ENCODE measurements around the gene NXNL1.
A peak's percentile ranks its signal among the peaks of the same experiment; 100 is the strongest.

Gene NXNL1

DNA sequence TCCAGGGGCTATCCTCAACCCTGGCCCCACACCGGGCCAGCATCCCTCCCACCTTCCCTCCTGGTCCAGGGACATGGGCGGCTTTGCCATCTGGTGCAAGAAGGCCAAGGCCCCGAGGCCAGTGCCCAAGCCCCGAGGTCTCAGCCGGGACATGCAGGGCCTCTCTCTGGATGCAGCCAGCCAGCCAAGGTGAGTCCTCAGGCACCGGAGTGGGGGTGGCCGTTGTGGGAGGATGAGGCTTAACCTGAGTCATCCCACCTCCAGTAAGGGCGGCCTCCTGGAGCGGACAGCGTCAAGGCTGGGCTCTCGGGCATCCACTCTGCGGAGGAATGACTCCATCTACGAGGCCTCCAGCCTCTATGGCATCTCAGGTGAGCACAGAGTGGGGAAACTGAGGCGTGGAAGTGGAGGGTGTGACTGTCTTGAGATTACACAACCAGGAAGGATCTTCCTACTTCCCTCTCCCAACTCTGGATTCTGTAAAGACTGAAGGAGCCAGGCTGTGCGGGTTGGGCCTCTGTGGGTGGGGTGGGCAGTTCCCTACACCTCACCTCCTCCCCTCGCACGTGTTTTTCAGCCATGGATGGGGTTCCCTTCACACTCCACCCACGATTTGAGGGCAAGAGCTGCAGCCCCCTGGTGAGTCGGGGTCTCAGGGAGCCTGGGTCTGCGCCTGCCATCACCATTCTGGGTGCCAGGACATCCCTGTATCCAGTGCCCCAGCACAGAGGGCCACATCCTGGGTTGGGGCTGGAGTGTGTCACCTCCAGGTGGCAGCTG, 37.1 kb downstream of the NXNL1 start:
- Histone ChIP-seq H3K4me1 (ENCODE audit: insufficient read depth, low read length) (peaks cover 6% of the 10 kb centered on the region), H3K27ac (ENCODE audit: low read depth, low read length) (no peak overlapping the region), H3K9ac (ENCODE audit: low read length) (no peak overlapping the region), H3K27me3 (ENCODE audit: control insufficient read depth in 1 of 2, insufficient read depth in 2 of 2, low read length in 2 of 2) (no peaks in the 10 kb centered on the region), H3K36me3 (ENCODE audit: insufficient read depth, low read length) (no peaks in the 10 kb centered on the region), H3K9me3 (ENCODE audit: low read length) (no peaks in the 10 kb centered on the region), H3K4me3 (ENCODE audit: low read depth in 1 of 2, low read length in 2 of 2) (no peak overlapping the region)

DNA sequence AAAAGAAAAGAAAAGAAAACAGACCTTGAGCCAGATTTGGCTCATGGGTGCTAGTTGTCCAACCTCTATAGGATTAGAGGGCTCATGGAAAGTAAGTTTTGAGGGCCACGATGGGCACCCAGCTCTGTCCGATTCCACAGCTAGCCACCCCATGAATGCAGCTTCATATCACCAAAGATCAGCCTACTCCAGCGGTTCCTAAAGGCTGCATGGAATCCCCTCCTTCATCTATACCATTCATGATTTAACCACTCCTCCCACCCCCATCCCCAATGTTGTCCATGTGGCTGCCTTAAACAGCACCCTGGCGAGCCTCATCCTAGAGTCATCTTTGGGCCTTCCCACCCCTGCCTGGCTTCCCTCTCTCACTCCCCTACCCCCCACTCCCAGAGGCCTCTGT, 38.8 kb downstream of the NXNL1 start:
- no peaks in the 10 kb centered on the region for H3K36me3 ChIP-seq (ENCODE audit: insufficient read depth, low read length)

DNA sequence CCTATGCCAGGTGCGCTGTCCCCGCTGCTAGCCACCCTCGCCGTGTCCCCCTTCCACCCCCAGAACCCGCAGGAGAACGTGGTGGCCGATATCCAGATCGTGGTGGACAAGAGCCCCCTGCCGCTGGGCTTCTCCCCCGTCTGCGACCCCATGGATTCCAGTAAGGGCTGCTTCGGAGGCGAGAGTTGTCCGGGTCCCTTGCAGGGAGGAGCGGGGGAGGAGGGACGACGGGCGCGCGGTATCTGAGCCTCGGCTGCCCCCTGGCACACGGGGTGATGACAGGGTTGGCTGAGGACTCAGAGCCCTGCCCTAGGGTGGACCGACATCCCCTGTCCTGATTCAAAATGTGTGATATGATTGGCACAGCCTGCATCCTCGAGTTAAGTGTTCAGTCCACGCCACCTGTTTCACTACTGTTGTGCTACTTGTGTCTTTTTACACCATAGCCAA, 40.2 kb downstream of the NXNL1 start:
- H3K9me3 ChIP-seq (ENCODE audit: low read length) = no peaks in the 10 kb centered on the region
- peak overlapping the region; percentile 68 to 86 for H3K4me3 ChIP-seq (ENCODE audit: low read depth in 1 of 2, low read length in 2 of 2)
- peak overlapping the region; percentile 27 for H3K27ac ChIP-seq (ENCODE audit: low read depth, low read length)
- H3K9ac ChIP-seq (ENCODE audit: low read length) = no peak overlapping the region
- peaks cover 6% of the 10 kb centered on the region for H3K4me1 ChIP-seq (ENCODE audit: insufficient read depth, low read length)
- no peaks in the 10 kb centered on the region for H3K36me3 ChIP-seq (ENCODE audit: insufficient read depth, low read length)
- H3K27me3 ChIP-seq (ENCODE audit: control insufficient read depth in 1 of 2, insufficient read depth in 2 of 2, low read length in 2 of 2) = no peaks in the 10 kb centered on the region

More for the DNA sequence above, 38.8 kb downstream of the NXNL1 start:
- no peaks in the 10 kb centered on the region for H3K9me3 ChIP-seq (ENCODE audit: low read length)
- no peak overlapping the region for H3K9ac ChIP-seq (ENCODE audit: low read length)
- no peak overlapping the region for H3K4me3 ChIP-seq (ENCODE audit: low read depth in 1 of 2, low read length in 2 of 2)
- no peak overlapping the region for H3K27ac ChIP-seq (ENCODE audit: low read depth, low read length)
- peaks cover 6% of the 10 kb centered on the region for H3K4me1 ChIP-seq (ENCODE audit: insufficient read depth, low read length)
- no peaks in the 10 kb centered on the region for H3K27me3 ChIP-seq (ENCODE audit: control insufficient read depth in 1 of 2, insufficient read depth in 2 of 2, low read length in 2 of 2)

DNA sequence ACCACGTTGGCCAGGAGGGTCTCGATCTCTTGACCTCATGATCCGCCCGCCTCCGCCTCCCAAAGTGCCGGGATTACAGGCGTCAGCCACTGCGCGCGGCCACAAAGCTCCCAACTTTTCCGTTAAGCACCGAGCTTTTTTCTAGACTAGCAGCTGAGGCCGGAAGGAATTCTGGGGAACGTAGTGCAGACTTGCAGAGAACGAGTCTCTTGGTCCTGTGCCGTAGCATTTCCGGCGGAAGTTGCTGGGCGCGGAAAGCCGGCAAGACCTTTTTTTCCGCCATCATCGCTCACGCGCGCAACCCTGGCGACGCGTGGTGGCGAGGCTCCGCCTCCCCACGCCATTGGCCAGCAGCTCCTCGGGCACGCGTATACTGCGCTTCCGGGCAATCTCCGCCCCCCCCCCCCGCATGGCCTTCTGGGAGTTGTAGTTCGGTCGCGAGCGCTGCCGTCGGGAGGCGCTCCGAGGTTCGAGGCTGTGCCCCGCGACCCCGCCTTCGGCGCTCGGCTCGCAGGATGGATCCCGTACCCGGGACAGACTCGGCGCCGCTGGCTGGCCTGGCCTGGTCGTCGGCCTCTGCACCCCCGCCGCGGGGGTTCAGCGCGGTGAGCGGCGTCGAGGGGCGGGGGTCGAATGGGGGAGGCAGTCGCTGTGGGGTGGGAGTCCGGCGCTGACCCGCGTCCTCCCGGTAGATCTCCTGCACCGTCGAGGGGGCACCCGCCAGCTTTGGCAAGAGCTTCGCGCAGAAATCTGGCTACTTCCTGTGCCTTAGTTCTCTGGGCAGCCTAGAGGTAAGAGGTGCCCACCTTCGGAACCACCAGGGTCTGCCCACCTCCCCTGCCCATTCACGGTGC, 40.9 kb downstream of the NXNL1 start, which contains the start of gene MVB12A:
MVB12A (plus strand) TSS at position 427 of the 854 bp plus-strand sequence; CDS start at position 516, 89 bp downstream.
- H3K27ac ChIP-seq (ENCODE audit: low read depth, low read length) = peak within 1 kb of the TSS; percentile 74
- peaks cover 6% of the 10 kb centered on the region for H3K4me1 ChIP-seq (ENCODE audit: insufficient read depth, low read length)
- no peak within 1 kb of the TSS for H3K9ac ChIP-seq (ENCODE audit: low read length)
- no peaks in the 10 kb centered on the region for H3K36me3 ChIP-seq (ENCODE audit: insufficient read depth, low read length)
- H3K9me3 ChIP-seq (ENCODE audit: low read length) = no peaks in the 10 kb centered on the region
- H3K4me3 ChIP-seq (ENCODE audit: low read depth in 1 of 2, low read length in 2 of 2) = peak within 1 kb of the TSS; percentile 68 to 86
- no peaks in the 10 kb centered on the region for H3K27me3 ChIP-seq (ENCODE audit: control insufficient read depth in 1 of 2, insufficient read depth in 2 of 2, low read length in 2 of 2)

DNA sequence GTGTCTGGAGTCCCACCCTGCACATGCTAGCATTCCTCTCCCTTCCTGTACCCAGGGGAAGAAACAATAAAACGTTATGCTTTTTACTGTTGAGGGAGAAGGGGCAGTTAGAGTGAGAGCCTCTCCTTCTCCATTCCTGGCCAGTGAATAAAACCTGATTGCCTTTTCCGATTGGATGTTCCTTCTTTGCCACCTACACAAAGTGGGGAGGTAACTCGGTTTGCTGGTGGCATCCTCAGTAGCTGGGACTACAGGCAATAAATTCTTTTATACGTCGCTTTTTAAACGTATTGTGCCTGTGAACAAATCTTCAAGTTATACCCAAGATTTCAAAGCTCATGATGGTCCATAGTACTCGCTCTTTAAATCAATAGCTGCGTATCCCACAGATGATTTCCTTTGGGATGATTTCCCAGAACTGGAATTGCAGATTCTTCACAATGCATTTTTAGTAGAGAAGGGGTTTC, 41.5 kb downstream of the NXNL1 start:
- Histone ChIP-seq H3K9ac (ENCODE audit: low read length) (no peak overlapping the region), H3K4me1 (ENCODE audit: insufficient read depth, low read length) (peaks cover 6% of the 10 kb centered on the region), H3K27me3 (ENCODE audit: control insufficient read depth in 1 of 2, insufficient read depth in 2 of 2, low read length in 2 of 2) (no peaks in the 10 kb centered on the region), H3K4me3 (ENCODE audit: low read depth in 1 of 2, low read length in 2 of 2) (peak overlapping the region in 1 of 2 donors; percentile 37), H3K9me3 (ENCODE audit: low read length) (no peaks in the 10 kb centered on the region), H3K36me3 (ENCODE audit: insufficient read depth, low read length) (no peaks in the 10 kb centered on the region), H3K27ac (ENCODE audit: low read depth, low read length) (peak overlapping the region; percentile 74)

DNA sequence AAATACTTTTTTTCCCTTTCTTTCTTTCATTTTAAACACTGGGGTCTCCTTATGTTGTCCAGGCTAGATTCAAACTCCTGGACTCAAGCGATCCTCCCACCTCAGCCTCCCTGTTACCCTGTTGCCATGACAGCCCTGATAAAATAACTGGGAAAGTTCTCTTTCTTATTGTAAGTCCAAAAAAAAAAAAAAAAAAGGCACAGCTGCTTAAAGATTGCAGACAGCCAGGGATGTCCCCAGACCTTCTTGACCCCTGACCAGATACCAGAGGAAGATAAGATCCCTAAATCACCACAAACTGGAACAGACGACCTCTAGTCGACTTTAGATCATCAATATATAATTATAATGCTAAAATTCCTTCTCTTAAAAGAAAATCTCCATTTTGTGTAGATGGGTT, 42.0 kb downstream of the NXNL1 start:
- Histone ChIP-seq H3K9ac (ENCODE audit: low read length) (no peak overlapping the region), H3K9me3 (ENCODE audit: low read length) (no peaks in the 10 kb centered on the region), H3K27ac (ENCODE audit: low read depth, low read length) (no peak overlapping the region), H3K4me1 (ENCODE audit: insufficient read depth, low read length) (peaks cover 6% of the 10 kb centered on the region), H3K27me3 (ENCODE audit: control insufficient read depth in 1 of 2, insufficient read depth in 2 of 2, low read length in 2 of 2) (no peaks in the 10 kb centered on the region), H3K36me3 (ENCODE audit: insufficient read depth, low read length) (no peaks in the 10 kb centered on the region), H3K4me3 (ENCODE audit: low read depth in 1 of 2, low read length in 2 of 2) (peak overlapping the region in 1 of 2 donors; percentile 37)

DNA sequence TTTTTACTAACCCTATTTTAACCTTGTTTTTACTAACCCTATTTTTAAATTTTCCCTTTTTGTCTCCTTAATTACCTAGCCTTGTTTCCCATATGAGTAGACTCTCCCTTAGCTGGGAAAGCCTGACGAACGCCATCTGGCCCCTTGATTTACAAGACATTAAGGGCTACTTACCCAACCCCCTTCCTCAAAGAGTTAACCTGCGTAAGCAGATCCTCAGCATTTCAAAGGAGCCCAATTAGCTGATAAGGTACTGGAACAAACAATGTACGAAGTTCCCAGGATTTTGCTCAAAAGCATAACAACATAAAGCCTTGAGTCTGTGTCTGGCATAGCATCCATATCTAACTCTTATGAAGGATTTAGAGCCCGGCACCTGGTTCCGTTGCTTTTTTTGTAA, 45.6 kb downstream of the NXNL1 start:
- Histone ChIP-seq H3K27me3 (ENCODE audit: control insufficient read depth in 1 of 2, insufficient read depth in 2 of 2, low read length in 2 of 2) (no peaks in the 10 kb centered on the region), H3K36me3 (ENCODE audit: insufficient read depth, low read length) (no peaks in the 10 kb centered on the region), H3K9me3 (ENCODE audit: low read length) (no peaks in the 10 kb centered on the region), H3K4me1 (ENCODE audit: insufficient read depth, low read length) (peaks cover 12% of the 10 kb centered on the region), H3K27ac (ENCODE audit: low read depth, low read length) (no peak overlapping the region), H3K9ac (ENCODE audit: low read length) (no peak overlapping the region), H3K4me3 (ENCODE audit: low read depth in 1 of 2, low read length in 2 of 2) (no peak overlapping the region)

DNA sequence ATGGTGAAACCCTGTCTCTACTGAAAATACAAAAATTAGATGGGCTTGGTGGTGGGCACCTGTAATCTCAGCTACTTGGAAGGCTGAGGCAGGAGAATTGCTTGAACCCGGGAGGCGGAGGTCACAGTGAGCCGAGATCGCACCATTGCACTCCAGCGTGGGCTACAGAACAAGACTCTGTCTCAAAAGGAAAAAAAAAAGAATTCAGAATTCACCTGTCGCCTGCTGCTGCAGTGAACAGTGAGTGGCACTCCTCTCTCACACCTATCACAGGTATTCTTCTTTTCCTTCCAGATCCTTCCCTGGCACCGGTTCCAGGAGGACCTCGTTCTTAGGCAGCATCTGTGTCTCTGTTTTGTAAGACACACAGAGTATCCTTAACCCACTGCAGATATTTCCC, 46.6 kb downstream of the NXNL1 start:
- Histone ChIP-seq H3K27ac (ENCODE audit: low read depth, low read length) (no peak overlapping the region), H3K9me3 (ENCODE audit: low read length) (no peaks in the 10 kb centered on the region), H3K9ac (ENCODE audit: low read length) (no peak overlapping the region), H3K4me1 (ENCODE audit: insufficient read depth, low read length) (peaks cover 11% of the 10 kb centered on the region), H3K27me3 (ENCODE audit: control insufficient read depth in 1 of 2, insufficient read depth in 2 of 2, low read length in 2 of 2) (no peaks in the 10 kb centered on the region), H3K36me3 (ENCODE audit: insufficient read depth, low read length) (no peaks in the 10 kb centered on the region), H3K4me3 (ENCODE audit: low read depth in 1 of 2, low read length in 2 of 2) (no peak overlapping the region)

DNA sequence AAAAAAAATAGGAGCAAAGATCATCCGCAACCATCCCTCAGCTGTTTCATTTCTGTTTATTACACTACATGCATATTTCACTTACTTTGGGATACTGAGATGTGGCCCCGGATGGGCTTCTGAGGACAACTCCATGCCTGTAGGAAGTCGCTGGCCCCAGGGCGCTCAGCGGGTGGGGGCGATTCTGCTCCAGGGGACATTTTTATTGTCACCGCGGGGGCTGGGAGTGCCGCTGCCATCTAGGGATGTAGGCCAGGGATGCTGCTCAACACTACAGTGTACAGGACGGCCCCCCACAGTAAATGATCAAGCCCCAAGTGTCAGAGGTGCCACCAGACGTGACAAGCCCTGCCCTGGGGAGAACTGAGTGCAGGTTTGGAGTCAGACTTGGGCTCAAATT, 48.9 kb downstream of the NXNL1 start:
- no peaks in the 10 kb centered on the region for H3K36me3 ChIP-seq (ENCODE audit: insufficient read depth, low read length)
- no peak overlapping the region for H3K4me3 ChIP-seq (ENCODE audit: low read depth in 1 of 2, low read length in 2 of 2)

DNA sequence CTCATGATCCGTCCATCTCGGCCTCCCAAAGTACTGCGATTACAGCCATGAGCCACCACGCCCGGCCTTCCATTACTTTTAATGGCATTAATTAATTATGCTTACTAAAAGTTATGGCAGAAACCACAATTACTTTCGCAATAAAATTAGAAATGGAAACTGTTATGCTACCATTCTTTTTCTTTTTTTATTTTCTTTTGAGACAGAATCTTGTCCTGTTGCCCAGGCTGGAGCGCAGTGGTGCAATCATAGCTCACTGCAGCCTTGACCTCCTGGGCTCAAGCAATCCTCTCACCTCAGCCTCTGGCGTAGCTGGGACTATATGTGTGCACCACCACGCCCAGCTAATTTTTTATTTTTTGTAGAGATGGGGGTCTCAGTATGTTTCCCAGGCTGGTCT, 50.7 kb downstream of the NXNL1 start:
- Histone ChIP-seq H3K27me3 (ENCODE audit: control insufficient read depth in 1 of 2, insufficient read depth in 2 of 2, low read length in 2 of 2) (no peaks in the 10 kb centered on the region), H3K27ac (ENCODE audit: low read depth, low read length) (no peak overlapping the region), H3K4me1 (ENCODE audit: insufficient read depth, low read length) (peaks cover 6% of the 10 kb centered on the region), H3K4me3 (ENCODE audit: low read depth in 1 of 2, low read length in 2 of 2) (no peak overlapping the region), H3K9ac (ENCODE audit: low read length) (no peak overlapping the region), H3K9me3 (ENCODE audit: low read length) (no peaks in the 10 kb centered on the region), H3K36me3 (ENCODE audit: insufficient read depth, low read length) (no peaks in the 10 kb centered on the region)

More for the DNA sequence above, 48.9 kb downstream of the NXNL1 start:
- no peaks in the 10 kb centered on the region for H3K27me3 ChIP-seq (ENCODE audit: control insufficient read depth in 1 of 2, insufficient read depth in 2 of 2, low read length in 2 of 2)
- peaks cover 6% of the 10 kb centered on the region for H3K4me1 ChIP-seq (ENCODE audit: insufficient read depth, low read length)
- no peak overlapping the region for H3K9ac ChIP-seq (ENCODE audit: low read length)
- H3K27ac ChIP-seq (ENCODE audit: low read depth, low read length) = no peak overlapping the region
- no peaks in the 10 kb centered on the region for H3K9me3 ChIP-seq (ENCODE audit: low read length)

DNA sequence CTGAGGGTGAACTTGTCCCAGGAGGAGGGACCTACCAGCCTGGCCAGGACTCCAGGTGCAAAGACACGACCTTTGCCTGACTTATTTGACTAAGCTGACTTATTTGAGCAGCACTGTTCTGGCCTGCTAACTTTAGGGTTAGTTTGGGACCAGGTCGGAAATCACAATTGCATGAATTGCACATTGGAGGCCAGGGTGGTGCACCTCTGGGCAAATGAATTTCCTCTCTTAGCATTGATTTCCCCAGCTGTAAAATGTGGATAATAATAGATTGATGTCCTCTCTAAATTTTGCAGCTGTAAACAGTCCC, 53.9 kb downstream of the NXNL1 start:
- Histone ChIP-seq H3K27me3 (ENCODE audit: control insufficient read depth in 1 of 2, insufficient read depth in 2 of 2, low read length in 2 of 2) (no peaks in the 10 kb centered on the region), H3K4me1 (ENCODE audit: insufficient read depth, low read length) (peaks cover 8% of the 10 kb centered on the region), H3K36me3 (ENCODE audit: insufficient read depth, low read length) (no peaks in the 10 kb centered on the region), H3K9ac (ENCODE audit: low read length) (peak overlapping the region; percentile 3), H3K27ac (ENCODE audit: low read depth, low read length) (no peak overlapping the region), H3K9me3 (ENCODE audit: low read length) (no peaks in the 10 kb centered on the region), H3K4me3 (ENCODE audit: low read depth in 1 of 2, low read length in 2 of 2) (peak overlapping the region in 1 of 2 donors; percentile 53)
